Naive thymus-derived CD8-positive, alpha-beta T cell (primary cell): ENCODE results near the gene OTUB1. TPM values are rescaled to one million over a fixed set of nuclear protein-coding genes. Genes with fewer than 3 reads are reported as not detected.

Source experiments
- ATAC-seq, 2 donors: fragments of 150-1000 bp; cut with Tn5 transposase in 1 of 2; sonication (Bioruptor Pico), chemical (Tn5 transposase) in 1 of 2; 1 replicate in 1 of 2; 2 replicates in 1 of 2; pipeline ENCODE4 v1.10.0; 2021; ENCODE audit warnings: mild to moderate bottlenecking in 2 of 2, moderate library complexity in 2 of 2
- POLR2A ChIA-PET: fragments of 350-600 bp; sonication (Branson Sonifier 250); formaldehyde crosslinking; loops from one replicate; lab custom pipeline; 2021; ENCODE audit warnings: antibody characterized with exemption; lab: Charles Lee
- DNase-seq, 10 donors: peaks; one replicate each; pipeline versions ENCODE4 v3.0.0 to v3.0.0-alpha.2; 2020 to 2022
- H3K27ac Mint-ChIP-seq, 10 donors: one replicate each; pipeline ENCODE4 v1.8.0; 2020 to 2022; ENCODE audit warnings: mild to moderate bottlenecking in 10 of 10, mixed read lengths in 10 of 10, moderate library complexity in 4 of 10, inconsistent platforms in 1 of 10
- H3K27me3 Mint-ChIP-seq, 5 donors: one replicate each; pipeline ENCODE4 v1.8.0; 2021 to 2022; ENCODE audit warnings: mixed read lengths in 5 of 5
- H3K36me3 Mint-ChIP-seq, 3 donors: one replicate each; pipeline ENCODE4 v1.8.0; 2020 to 2022; ENCODE audit warnings: mixed read lengths in 3 of 3, mild to moderate bottlenecking in 2 of 3, inconsistent platforms in 1 of 3
- H3K4me1 Mint-ChIP-seq, 4 donors: one replicate each; pipeline ENCODE4 v1.8.0; 2021 to 2022; ENCODE audit warnings: mixed read lengths in 4 of 4
- H3K4me3 Mint-ChIP-seq, 10 donors: one replicate each; pipeline ENCODE4 v1.8.0; 2020 to 2022; ENCODE audit warnings: mild to moderate bottlenecking in 10 of 10, mixed read lengths in 10 of 10, moderate library complexity in 6 of 10, inconsistent platforms in 1 of 10
- H3K9me3 Mint-ChIP-seq, 9 donors: one replicate each; pipeline ENCODE4 v1.8.0; 2020 to 2022; ENCODE audit warnings: mixed read lengths in 9 of 9, mild to moderate bottlenecking in 3 of 9, inconsistent platforms in 1 of 9, moderate library complexity in 1 of 9
- polyA plus RNA-seq, 3 donors: library from polyadenylated mRNA; unstranded; fragments of 300-500 nt; fragmentation: Illumina TruSeq; gene quantifications; one replicate each; pipeline ENCODE4 v1.2.3, GENCODE V29; 2021
- total RNA-seq, 8 experiments: library from RNA in 2 of 8; stranded (reverse) in 2 of 8; gene quantifications; one replicate each; pipeline ENCODE4 v1.2.3 and lab custom pipeline; 2021 to 2026

The OTUB1 gene
- total and polyA plus RNA-seq, 5 experiments from 2014 or later, result 69.6 to 121 (median 109) TPM

- peaks cover 0 to 6% (median 2%) of the 10 kb centered on the region in 3 donors for H3K36me3 Mint-ChIP-seq
- ATAC-seq (no peak), DNase-seq (no peak)
- H3K27me3 Mint-ChIP-seq, result peaks cover 9 to 44% (median 36%) of the 10 kb centered on the region in 5 donors
- H3K4me3 Mint-ChIP-seq, result no peak overlapping the region
- POLR2A ChIA-PET, result no interaction called here
- peaks cover 0 to 13% (median 0%) of the 10 kb centered on the region in 9 donors for H3K9me3 Mint-ChIP-seq
- H3K4me1 Mint-ChIP-seq, result peaks cover 12 to 18% (median 16%) of the 10 kb centered on the region in 4 donors
- no peak overlapping the region for H3K27ac Mint-ChIP-seq
Measured at GRCh38 chr11:64008914-64009633, 22.8 kb downstream of the OTUB1 start.

GRCh38 chr11:64009710-64010109, 23.5 kb downstream of the OTUB1 start:
- Mint-ChIP-seq H3K9me3 (peaks cover 0 to 13% (median 0%) of the 10 kb centered on the region in 9 donors), H3K4me1 (peaks cover 12 to 18% (median 16%) of the 10 kb centered on the region in 4 donors), H3K36me3 (peaks cover 0 to 6% (median 2%) of the 10 kb centered on the region in 3 donors), H3K4me3 (no peak overlapping the region), H3K27ac (no peak overlapping the region), H3K27me3 (peaks cover 9 to 44% (median 36%) of the 10 kb centered on the region in 5 donors)
- POLR2A ChIA-PET, result no interaction called here
- no peak for DNase-seq
- no peak for ATAC-seq

- no peak for ATAC-seq
- no peak for DNase-seq
- H3K27ac Mint-ChIP-seq, result no peak overlapping the region
- peaks cover 0 to 6% (median 2%) of the 10 kb centered on the region in 3 donors for H3K36me3 Mint-ChIP-seq
- peaks cover 12 to 18% (median 16%) of the 10 kb centered on the region in 4 donors for H3K4me1 Mint-ChIP-seq
- H3K4me3 Mint-ChIP-seq, result no peak overlapping the region
- H3K27me3 Mint-ChIP-seq, result peaks cover 9 to 44% (median 36%) of the 10 kb centered on the region in 5 donors
- peaks cover 0 to 13% (median 0%) of the 10 kb centered on the region in 9 donors for H3K9me3 Mint-ChIP-seq
- POLR2A ChIA-PET, result no interaction called here
Measured at GRCh38 chr11:64010783-64011182, 24.5 kb downstream of the OTUB1 start.

GRCh38 chr11:64011371-64011770, 25.1 kb downstream of the OTUB1 start:
- H3K27ac Mint-ChIP-seq, result no peak overlapping the region
- H3K36me3 Mint-ChIP-seq, result peaks cover 0 to 6% (median 2%) of the 10 kb centered on the region in 3 donors
- peaks cover 12 to 18% (median 16%) of the 10 kb centered on the region in 4 donors for H3K4me1 Mint-ChIP-seq
- H3K9me3 Mint-ChIP-seq, result peaks cover 0 to 13% (median 0%) of the 10 kb centered on the region in 9 donors
- DNase-seq (no peak), ATAC-seq (no peak)
- no peak overlapping the region for H3K4me3 Mint-ChIP-seq
- H3K27me3 Mint-ChIP-seq, result peaks cover 9 to 41% (median 32%) of the 10 kb centered on the region in 5 donors
- POLR2A ChIA-PET, result no interaction called here

- DNase-seq, result no peak
Measured at GRCh38 chr11:64013141-64013896, 27.1 kb downstream of the OTUB1 start.

GRCh38 chr11:64014356-64014755, 28.1 kb downstream of the OTUB1 start:
- no peak overlapping the region for H3K4me3 Mint-ChIP-seq
- no peak for DNase-seq
- peaks cover 0 to 13% (median 0%) of the 10 kb centered on the region in 9 donors for H3K9me3 Mint-ChIP-seq
- H3K4me1 Mint-ChIP-seq, result no peaks in the 10 kb centered on the region
- POLR2A ChIA-PET, result no interaction called here
- H3K27ac Mint-ChIP-seq, result peak overlapping the region in 1 of 10 donors; percentile 11
- peaks cover 0 to 6% (median 0%) of the 10 kb centered on the region in 3 donors for H3K36me3 Mint-ChIP-seq
- ATAC-seq, result no peak
- H3K27me3 Mint-ChIP-seq, result peaks cover 0 to 18% (median 3%) of the 10 kb centered on the region in 5 donors

More at GRCh38 chr11:64013141-64013896, 27.1 kb downstream of the OTUB1 start:
- no peak overlapping the region for H3K4me3 Mint-ChIP-seq
- H3K9me3 Mint-ChIP-seq, result peaks cover 0 to 13% (median 0%) of the 10 kb centered on the region in 9 donors
- POLR2A ChIA-PET, result no interaction called here
- H3K27ac Mint-ChIP-seq, result peak overlapping the region in 1 of 10 donors; percentile 71
- H3K27me3 Mint-ChIP-seq, result peaks cover 2 to 23% (median 13%) of the 10 kb centered on the region in 5 donors
- peaks cover 0 to under 1% (median under 1%) of the 10 kb centered on the region in 4 donors for H3K4me1 Mint-ChIP-seq
- peaks cover 0 to 6% (median 0%) of the 10 kb centered on the region in 3 donors for H3K36me3 Mint-ChIP-seq
- no peak for ATAC-seq

DNA sequence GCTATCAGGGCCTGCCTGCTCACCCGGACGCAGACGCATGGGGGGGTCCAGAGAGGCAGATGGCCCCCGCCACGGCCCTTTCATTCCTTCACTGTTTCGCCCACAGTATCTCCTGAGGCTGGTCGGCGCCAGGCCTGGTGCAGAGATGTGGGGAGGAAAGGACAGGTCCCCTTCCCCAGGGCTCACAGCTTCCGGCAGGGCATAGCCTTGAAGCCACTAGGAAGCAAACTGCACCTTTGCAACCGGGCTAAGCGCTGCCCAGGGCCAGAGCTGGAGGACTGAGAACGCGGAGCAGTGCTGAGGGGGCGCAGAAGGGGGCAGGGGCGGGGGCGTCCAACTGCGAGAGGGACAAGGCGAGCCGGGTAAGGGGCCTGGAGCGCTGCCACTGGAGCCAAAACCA, 29.3 kb downstream of the OTUB1 start:
- Mint-ChIP-seq H3K27ac (no peak overlapping the region), H3K27me3 (peaks cover 0 to 9% (median 0%) of the 10 kb centered on the region in 5 donors), H3K36me3 (peaks cover 0 to 2% (median 0%) of the 10 kb centered on the region in 3 donors), H3K9me3 (peaks cover 0 to 7% (median 0%) of the 10 kb centered on the region in 9 donors), H3K4me3 (no peak overlapping the region), H3K4me1 (no peaks in the 10 kb centered on the region)
- POLR2A ChIA-PET, result interaction anchor here (0.5 to 1.2 kb wide), 2 partner anchors 14 to 169 kb away, joined by 3 read pairs; no protein-coding TSS in a partner anchor
- DNase-seq (no peak), ATAC-seq (no peak)

DNA sequence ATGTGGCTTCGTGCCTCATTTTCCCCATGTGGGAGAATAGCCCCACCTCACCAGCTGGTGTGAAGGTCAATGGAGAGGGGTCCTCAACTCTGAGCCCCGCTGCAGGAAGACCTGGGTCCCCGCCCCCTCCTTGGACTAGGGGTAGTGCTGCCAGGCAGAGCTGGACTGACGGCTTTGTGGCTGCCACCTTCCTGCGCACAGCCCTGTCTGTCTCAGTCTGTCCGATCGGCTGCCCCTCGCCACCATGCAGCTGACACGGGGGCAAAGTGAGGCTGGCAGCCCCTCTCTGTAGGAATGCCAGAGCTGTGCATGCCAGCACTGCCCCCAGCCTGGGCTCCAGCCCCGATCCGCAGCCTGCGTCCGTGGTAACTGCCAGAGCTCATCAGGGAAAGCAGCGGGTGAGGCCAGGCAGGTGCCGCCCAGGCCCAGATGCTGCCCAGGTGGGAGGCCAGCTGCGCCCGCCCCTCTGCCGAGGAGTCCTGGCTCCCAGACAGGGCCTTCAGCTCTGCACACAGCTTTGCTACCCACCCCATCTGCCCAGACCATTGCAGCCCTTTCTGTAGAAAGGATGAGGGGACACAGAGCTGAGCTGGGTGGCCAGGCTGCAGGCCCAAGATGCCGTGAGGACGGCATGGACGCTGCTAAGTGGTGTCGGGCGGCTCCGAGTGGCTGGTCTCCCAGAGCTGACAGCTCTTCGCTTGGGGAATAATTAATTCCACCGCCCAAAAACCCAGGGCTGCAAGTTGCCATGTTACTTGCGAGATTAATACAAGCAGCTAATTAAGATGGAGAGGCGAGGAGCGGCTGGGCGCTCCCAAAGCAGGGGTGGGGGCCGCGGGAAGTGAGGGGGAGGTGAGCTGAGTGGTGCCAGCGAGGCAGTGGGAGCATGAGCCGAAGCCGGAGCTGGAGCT, 30.0 kb downstream of the OTUB1 start:
- no peak overlapping the region for H3K27ac Mint-ChIP-seq
- DNase-seq, result no peak
- H3K27me3 Mint-ChIP-seq, result peaks cover 0 to 2% (median 0%) of the 10 kb centered on the region in 5 donors
- POLR2A ChIA-PET, result interaction anchor here (1.2 kb wide), 1 partner anchor 13 kb away, joined by 3 read pairs; no protein-coding TSS in a partner anchor
- no peak overlapping the region for H3K4me3 Mint-ChIP-seq
- H3K9me3 Mint-ChIP-seq, result no peaks in the 10 kb centered on the region
- no peaks in the 10 kb centered on the region for H3K36me3 Mint-ChIP-seq
- H3K4me1 Mint-ChIP-seq, result no peaks in the 10 kb centered on the region
- no peak for ATAC-seq

- H3K27me3 Mint-ChIP-seq, result no peaks in the 10 kb centered on the region
- no peaks in the 10 kb centered on the region for H3K4me1 Mint-ChIP-seq
- DNase-seq (no peak), ATAC-seq (no peak)
- H3K27ac Mint-ChIP-seq, result no peak overlapping the region
- no peak overlapping the region for H3K4me3 Mint-ChIP-seq
- H3K9me3 Mint-ChIP-seq, result no peaks in the 10 kb centered on the region
- POLR2A ChIA-PET, result no interaction called here
- H3K36me3 Mint-ChIP-seq, result no peaks in the 10 kb centered on the region
Measured at GRCh38 chr11:64017945-64018224, 31.6 kb downstream of the OTUB1 start.

GRCh38 chr11:64018310-64018709, 32.1 kb downstream of the OTUB1 start:
- Mint-ChIP-seq H3K27me3 (no peaks in the 10 kb centered on the region), H3K4me1 (no peaks in the 10 kb centered on the region), H3K36me3 (no peaks in the 10 kb centered on the region), H3K27ac (no peak overlapping the region), H3K4me3 (no peak overlapping the region), H3K9me3 (no peaks in the 10 kb centered on the region)
- DNase-seq (no peak), ATAC-seq (no peak)
- POLR2A ChIA-PET, result no interaction called here

- Mint-ChIP-seq H3K4me3 (no peak overlapping the region), H3K36me3 (no peaks in the 10 kb centered on the region), H3K4me1 (no peaks in the 10 kb centered on the region), H3K27ac (peak overlapping the region in 1 of 10 donors; percentile 41), H3K27me3 (no peaks in the 10 kb centered on the region), H3K9me3 (no peaks in the 10 kb centered on the region)
- DNase-seq, result no peak
- ATAC-seq, result no peak
- POLR2A ChIA-PET, result no interaction called here
Measured at GRCh38 chr11:64019106-64020037, 33.1 kb downstream of the OTUB1 start.
